Measurements from ENCODE around the gene SERPINA3.

SERPINA3 gene

DNA sequence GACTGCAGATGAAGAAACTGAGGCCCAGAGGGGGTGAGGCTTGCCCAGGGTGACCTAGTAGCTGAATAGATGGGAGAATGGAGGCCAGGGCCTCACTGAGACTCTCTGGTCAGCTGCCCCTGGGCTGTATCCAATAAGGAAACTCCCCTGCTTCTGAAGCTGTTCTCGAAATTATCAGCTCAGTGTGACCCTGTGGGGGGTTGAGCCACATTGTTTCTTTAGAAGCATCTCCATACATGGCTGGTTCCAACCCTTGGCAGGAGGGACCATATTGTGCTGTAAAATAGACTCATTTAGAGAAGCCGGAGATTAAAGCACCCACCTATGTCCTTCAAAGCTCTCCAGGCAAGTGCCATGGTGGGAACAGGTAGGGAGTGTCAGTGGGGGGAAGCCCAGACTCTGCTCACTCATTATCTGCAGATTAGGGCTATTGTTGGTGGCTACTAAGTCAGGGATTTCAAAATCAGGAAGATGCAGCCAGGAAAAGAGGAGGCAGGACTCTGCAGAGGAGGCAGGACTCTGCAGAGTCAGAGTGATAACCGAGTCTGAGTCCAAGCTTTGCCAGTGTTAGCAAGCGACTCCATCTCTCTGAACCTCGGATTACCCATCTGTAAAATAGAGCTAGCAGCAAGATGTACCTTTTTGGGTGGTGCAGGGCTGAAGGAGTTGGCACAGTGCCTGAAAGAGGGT is 27.5 kb upstream of the SERPINA3 start:
- no peak overlapping the region for H3K4me3 ChIP-seq (replicated peaks in 1 of 2; ENCODE audit: low read depth in 2 of 2, low read length in 2 of 2)
- TF ChIP-seq, protein P1, sequence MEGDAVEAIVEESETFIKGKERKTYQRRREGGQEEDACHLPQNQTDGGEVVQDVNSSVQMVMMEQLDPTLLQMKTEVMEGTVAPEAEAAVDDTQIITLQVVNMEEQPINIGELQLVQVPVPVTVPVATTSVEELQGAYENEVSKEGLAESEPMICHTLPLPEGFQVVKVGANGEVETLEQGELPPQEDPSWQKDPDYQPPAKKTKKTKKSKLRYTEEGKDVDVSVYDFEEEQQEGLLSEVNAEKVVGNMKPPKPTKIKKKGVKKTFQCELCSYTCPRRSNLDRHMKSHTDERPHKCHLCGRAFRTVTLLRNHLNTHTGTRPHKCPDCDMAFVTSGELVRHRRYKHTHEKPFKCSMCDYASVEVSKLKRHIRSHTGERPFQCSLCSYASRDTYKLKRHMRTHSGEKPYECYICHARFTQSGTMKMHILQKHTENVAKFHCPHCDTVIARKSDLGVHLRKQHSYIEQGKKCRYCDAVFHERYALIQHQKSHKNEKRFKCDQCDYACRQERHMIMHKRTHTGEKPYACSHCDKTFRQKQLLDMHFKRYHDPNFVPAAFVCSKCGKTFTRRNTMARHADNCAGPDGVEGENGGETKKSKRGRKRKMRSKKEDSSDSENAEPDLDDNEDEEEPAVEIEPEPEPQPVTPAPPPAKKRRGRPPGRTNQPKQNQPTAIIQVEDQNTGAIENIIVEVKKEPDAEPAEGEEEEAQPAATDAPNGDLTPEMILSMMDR (IDR thresholded peaks at IDR 0.05; ENCODE audit: low read depth, low read length), result no peak
- peak in 1 of 2 donors; percentile 48 for DNase-seq (ENCODE audit: low read depth in 2 of 2)

DNA sequence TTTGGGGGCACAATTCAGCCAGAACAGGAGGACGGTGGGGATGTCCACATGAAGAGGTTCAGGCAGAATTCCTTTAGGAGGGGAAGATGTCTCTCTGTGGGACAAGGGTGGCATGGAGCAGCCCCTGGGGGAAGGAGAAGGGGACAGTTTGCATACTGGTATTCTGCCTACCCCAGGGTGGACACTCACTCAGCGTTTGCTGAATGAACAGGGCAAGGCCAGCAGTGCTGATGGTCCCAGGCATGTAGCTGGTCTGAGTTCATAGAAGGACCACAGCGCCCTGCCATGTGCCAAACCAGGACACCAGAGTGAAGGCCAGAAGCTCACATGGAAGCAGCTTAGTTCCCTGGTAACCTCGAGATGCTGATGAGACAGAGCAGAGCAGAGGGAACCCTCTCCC is 25.6 kb upstream of the SERPINA3 start:
- TF ChIP-seq, protein P1 (IDR thresholded peaks at IDR 0.05; ENCODE audit: low read depth, low read length), result no peak
- no peak overlapping the region for H3K4me3 ChIP-seq (replicated peaks in 1 of 2; ENCODE audit: low read depth in 2 of 2, low read length in 2 of 2)
- no peak for DNase-seq (ENCODE audit: low read depth in 2 of 2)

DNA sequence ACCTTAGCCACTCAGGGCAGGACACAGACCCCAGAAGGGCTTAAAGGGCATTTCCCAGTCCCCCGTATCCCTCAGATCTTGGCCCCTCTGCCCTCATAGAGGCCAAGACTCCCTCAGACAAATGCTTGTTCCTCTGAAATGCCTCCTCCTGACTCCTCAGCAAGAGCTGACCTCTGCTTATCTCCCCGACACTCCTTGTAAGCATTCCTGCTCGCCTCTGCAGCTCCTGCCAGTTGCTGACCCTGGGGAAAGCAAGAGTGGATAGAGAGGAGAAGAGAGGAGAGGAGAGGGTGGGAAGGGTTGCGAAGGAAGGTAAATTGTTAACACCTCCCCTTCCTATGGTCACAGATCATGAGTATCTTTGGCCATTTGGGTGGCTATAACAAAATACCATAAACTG is 23.9 kb upstream of the SERPINA3 start:
- TF ChIP-seq, protein P1 (IDR thresholded peaks at IDR 0.05; ENCODE audit: low read depth, low read length), result no peak
- peak in 1 of 2 donors; percentile 47 for DNase-seq (ENCODE audit: low read depth in 2 of 2)
- no peak overlapping the region for H3K4me3 ChIP-seq (replicated peaks in 1 of 2; ENCODE audit: low read depth in 2 of 2, low read length in 2 of 2)

- no peak overlapping the region for H3K4me3 ChIP-seq (replicated peaks in 1 of 2; ENCODE audit: low read depth in 2 of 2, low read length in 2 of 2)
- no peak for DNase-seq (ENCODE audit: low read depth in 2 of 2)
- TF ChIP-seq, protein P1 (IDR thresholded peaks at IDR 0.05; ENCODE audit: low read depth, low read length), result no peak
Observed at GRCh38 chr14:94591073-94591472, 21.1 kb upstream of the SERPINA3 start.

DNA sequence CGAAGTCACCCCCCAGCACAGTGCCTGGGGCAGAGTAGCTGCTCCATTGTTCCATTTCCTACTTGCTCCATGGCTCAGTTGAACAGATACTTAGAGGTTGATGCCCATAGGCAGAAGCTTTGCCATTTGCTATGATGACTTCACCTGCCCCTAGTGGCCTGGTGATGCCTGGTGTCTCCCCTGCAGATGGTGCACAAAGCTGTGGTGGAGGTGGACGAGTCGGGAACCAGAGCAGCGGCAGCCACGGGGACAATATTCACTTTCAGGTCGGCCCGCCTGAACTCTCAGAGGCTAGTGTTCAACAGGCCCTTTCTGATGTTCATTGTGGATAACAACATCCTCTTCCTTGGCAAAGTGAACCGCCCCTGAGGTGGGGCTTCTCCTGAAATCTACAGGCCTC is 20.3 kb upstream of the SERPINA3 start:
- TF ChIP-seq, protein P1 (IDR thresholded peaks at IDR 0.05; ENCODE audit: low read depth, low read length), result no peak
- no peak for DNase-seq (ENCODE audit: low read depth in 2 of 2)
- no peak overlapping the region for H3K4me3 ChIP-seq (replicated peaks in 1 of 2; ENCODE audit: low read depth in 2 of 2, low read length in 2 of 2)

GRCh38 chr14:94592457-94592856 is 19.7 kb upstream of the SERPINA3 start:
- TF ChIP-seq, protein P1 (IDR thresholded peaks at IDR 0.05; ENCODE audit: low read depth, low read length), result no peak
- no peak for DNase-seq (ENCODE audit: low read depth in 2 of 2)
- H3K4me3 ChIP-seq (replicated peaks in 1 of 2; ENCODE audit: low read depth in 2 of 2, low read length in 2 of 2), result no peak overlapping the region

DNA sequence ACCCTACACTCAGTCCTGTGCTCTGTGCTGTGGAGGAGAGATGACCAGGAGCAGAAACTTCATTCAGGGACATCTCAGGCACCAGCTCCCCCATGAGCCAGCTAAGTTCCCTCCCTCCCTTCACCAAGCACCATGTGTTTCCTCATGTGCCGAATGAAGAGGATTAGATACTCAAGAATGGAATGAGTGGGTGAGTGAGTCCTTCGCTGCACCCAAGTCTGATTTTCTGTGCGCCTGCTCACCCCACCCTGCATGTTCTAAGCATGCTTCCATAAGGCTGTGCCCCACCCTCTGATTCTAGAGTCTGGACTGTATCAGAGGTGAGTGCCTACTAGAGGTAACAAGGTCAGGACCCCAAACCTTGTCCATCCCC is 18.8 kb upstream of the SERPINA3 start:
- TF ChIP-seq, protein P1 (IDR thresholded peaks at IDR 0.05; ENCODE audit: low read depth, low read length), result no peak
- H3K4me3 ChIP-seq (replicated peaks in 1 of 2; ENCODE audit: low read depth in 2 of 2, low read length in 2 of 2), result no peak overlapping the region
- DNase-seq (ENCODE audit: low read depth in 2 of 2), result no peak
